Activated B cell treated with CpG ODN at 0.5 μM for 24 hours (primary cell): ENCODE data around the gene EMILIN1. TPM values are rescaled to one million over a fixed set of nuclear protein-coding genes. Genes with fewer than 3 reads are reported as not detected.
A peak's percentile ranks its signal among the peaks of the same experiment; 100 is the strongest.
"Not testable (repeated sequence)": the region's sequence is repeated elsewhere in the genome, so short reads cannot be mapped to it uniquely, and the experiment has no call there.

Experiments
- ATAC-seq: fragments of 200-7000 bp; cut with Tn5 transposase; one replicate; pipeline ENCODE4 v1.10.0; 2021; ENCODE audit warnings: low read depth, mild to moderate bottlenecking, moderate library complexity
- CTCF ChIA-PET: fragments of 350-600 bp; sonication (Branson Sonifier 250); formaldehyde crosslinking; loops from one replicate; lab custom pipeline; 2021; ENCODE audit warnings: antibody characterized with exemption; lab: Charles Lee
- POLR2A ChIA-PET: fragments of 350-600 bp; sonication (Branson Sonifier 250); formaldehyde crosslinking; loops from one replicate; lab custom pipeline; 2021; ENCODE audit warnings: antibody characterized with exemption; lab: Charles Lee
- DNase-seq: peaks from one replicate; pipeline ENCODE4 v3.0.0; 2022
- H3K27ac Mint-ChIP-seq: one replicate; pipeline ENCODE4 v1.8.0; 2020; ENCODE audit warnings: mixed read lengths
- H3K27me3 Mint-ChIP-seq: one replicate; pipeline ENCODE4 v1.8.0; 2021; ENCODE audit warnings: mixed read lengths
- H3K36me3 Mint-ChIP-seq: one replicate; pipeline ENCODE4 v1.8.0; 2021; ENCODE audit warnings: low read depth, mixed read lengths
- H3K4me1 Mint-ChIP-seq: one replicate; pipeline ENCODE4 v1.8.0; 2021; ENCODE audit warnings: mixed read lengths
- H3K4me3 Mint-ChIP-seq: one replicate; pipeline ENCODE4 v1.8.0; 2020; ENCODE audit warnings: mild to moderate bottlenecking, mixed read lengths
- H3K9me3 Mint-ChIP-seq: one replicate; pipeline ENCODE4 v1.8.0; 2020; ENCODE audit warnings: mixed read lengths
- intact Hi-C: fragments of 100-400 bp; cut with micrococcal nuclease; formaldehyde crosslinking; loops from one replicate; pipeline ENCODE4 v1.15.1; 2024
- total RNA-seq: library from RNA; stranded (reverse); gene quantifications from 2 replicates; pipeline ENCODE4 v1.2.3, GENCODE V29; 2022
- TF ChIP-seq, protein P1 (sequence below): fragments of 200-600 bp; IDR thresholded peaks from one replicate; pipeline ENCODE4 v1.8.0; 2022; ENCODE audit warnings: antibody characterized with exemption, mild to moderate bottlenecking

EMILIN1 gene
- total RNA-seq, 1 donor from 2014 or later = 0.69 TPM

DNA sequence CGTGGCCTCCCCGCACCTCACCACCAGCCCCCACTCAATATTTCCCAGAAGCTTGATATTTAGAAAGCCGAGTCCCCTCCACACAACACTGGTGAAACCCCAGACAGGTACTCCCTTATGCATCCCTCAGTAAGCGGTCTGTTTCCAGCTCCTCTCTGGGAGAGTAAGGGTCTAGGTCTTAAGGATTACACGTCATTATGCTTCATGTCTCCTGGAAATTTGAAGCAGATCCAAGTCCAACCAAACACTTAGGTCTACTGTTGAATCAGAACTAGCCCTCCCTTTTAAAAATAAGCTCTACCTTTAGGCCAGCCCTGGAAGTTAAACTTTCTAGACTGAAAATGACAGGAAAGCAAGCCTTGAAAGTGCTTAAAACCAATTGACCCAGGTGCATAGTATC lies 5.5 kb upstream of the EMILIN1 start:
- no peaks in the 10 kb centered on the region for H3K27me3 Mint-ChIP-seq
- no peak for DNase-seq
- intact Hi-C loops = no loop called here
- no peak for ATAC-seq
- ChIA-PET POLR2A (interaction anchor here (0.8 to 13.9 kb wide), 7 partner anchors 8 to 298 kb away, joined by 3 to 204 read pairs (median 4); partner anchors contain the start of genes AGBL5, ATRAID, KHK and SLC5A6), CTCF (interaction anchor here (1.2 to 2.4 kb wide), 2 partner anchors 9 to 40 kb away, joined by 3 to 16 read pairs; partner anchors contain the start of gene TMEM214)
- H3K4me1 Mint-ChIP-seq = peaks cover 75% of the 10 kb centered on the region
- TF ChIP-seq, protein P1, sequence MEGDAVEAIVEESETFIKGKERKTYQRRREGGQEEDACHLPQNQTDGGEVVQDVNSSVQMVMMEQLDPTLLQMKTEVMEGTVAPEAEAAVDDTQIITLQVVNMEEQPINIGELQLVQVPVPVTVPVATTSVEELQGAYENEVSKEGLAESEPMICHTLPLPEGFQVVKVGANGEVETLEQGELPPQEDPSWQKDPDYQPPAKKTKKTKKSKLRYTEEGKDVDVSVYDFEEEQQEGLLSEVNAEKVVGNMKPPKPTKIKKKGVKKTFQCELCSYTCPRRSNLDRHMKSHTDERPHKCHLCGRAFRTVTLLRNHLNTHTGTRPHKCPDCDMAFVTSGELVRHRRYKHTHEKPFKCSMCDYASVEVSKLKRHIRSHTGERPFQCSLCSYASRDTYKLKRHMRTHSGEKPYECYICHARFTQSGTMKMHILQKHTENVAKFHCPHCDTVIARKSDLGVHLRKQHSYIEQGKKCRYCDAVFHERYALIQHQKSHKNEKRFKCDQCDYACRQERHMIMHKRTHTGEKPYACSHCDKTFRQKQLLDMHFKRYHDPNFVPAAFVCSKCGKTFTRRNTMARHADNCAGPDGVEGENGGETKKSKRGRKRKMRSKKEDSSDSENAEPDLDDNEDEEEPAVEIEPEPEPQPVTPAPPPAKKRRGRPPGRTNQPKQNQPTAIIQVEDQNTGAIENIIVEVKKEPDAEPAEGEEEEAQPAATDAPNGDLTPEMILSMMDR = no peak
- peak overlapping the region; percentile 35 for H3K27ac Mint-ChIP-seq
- H3K9me3 Mint-ChIP-seq = no peaks in the 10 kb centered on the region
- H3K4me3 Mint-ChIP-seq = peak overlapping the region; percentile 77
- H3K36me3 Mint-ChIP-seq = peaks cover 27% of the 10 kb centered on the region

DNA sequence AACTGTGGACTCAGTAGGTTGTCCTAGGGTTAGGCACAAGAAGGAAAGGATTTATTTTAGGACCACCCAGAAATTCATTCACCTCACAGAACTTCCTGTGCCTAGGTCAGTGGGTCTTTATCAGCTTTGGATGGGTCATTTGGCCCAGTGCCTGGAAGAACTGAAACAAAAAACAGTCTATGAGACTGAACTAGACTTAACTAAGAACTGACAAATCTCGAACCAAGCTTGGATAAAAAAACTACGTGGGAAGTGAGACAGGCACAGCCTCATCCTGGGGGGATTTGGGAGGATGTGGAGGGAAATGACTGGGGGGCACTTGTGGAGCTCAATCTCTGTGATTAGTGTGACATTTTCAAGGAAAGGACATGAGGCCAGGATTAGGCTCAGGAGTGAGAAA lies 4.6 kb upstream of the EMILIN1 start:
- Mint-ChIP-seq H3K27me3 (no peaks in the 10 kb centered on the region), H3K9me3 (no peaks in the 10 kb centered on the region), H3K27ac (no peak overlapping the region), H3K4me1 (peaks cover 67% of the 10 kb centered on the region), H3K4me3 (no peak overlapping the region), H3K36me3 (peaks cover 18% of the 10 kb centered on the region)
- TF ChIP-seq, protein P1 = no peak
- no peak for DNase-seq
- POLR2A ChIA-PET = interaction anchor here (1.1 to 13.9 kb wide), 3 partner anchors 9 to 138 kb away, joined by 4 to 204 read pairs (median 4); partner anchors contain the start of genes AGBL5, ATRAID and SLC5A6
- ATAC-seq = no peak
- CTCF ChIA-PET = no interaction called here
- intact Hi-C loops = no loop called here

DNA sequence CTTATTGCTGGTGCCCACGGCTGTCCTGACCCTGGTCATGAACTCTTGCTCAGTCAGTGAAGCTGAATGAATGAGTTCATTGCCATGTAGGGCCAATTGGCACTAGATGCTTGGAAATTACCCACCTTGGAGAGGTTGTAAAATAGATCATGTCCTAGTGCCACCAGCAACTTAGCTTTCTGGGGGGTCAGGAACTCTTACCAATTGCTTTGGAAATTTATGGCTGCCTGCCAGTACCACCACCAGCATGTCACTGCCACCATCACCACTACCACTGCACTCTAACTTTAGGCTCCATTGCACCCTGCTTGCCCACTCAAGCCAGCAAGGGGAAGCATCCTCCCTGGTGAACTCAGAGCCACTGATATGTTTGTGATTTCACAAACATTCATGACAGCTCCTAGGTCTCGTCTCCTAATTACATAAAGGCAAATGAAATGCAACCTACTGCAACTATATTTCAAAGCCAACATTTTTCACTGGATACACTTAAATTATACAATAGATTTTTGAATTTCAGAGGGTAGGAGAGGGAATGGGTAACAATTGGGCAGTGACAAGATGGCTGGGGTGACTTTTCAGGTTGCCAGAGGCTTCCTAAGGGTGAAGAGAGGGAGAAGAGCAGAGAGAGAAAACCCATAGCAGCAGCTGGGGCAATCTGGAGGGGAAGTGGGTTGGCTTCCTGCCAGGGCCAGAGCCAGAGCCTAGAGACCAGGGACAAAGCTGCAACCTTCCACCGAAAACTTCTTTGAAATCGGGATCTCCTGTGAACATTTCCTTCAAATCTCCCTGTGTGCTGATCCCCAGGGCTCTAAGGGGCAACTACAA lies 3.5 kb upstream of the EMILIN1 start:
- no peak for ATAC-seq
- DNase-seq = no peak
- TF ChIP-seq, protein P1 = no peak
- H3K9me3 Mint-ChIP-seq = no peaks in the 10 kb centered on the region
- peak overlapping the region; percentile 25 for H3K4me3 Mint-ChIP-seq
- peaks cover 55% of the 10 kb centered on the region for H3K4me1 Mint-ChIP-seq
- intact Hi-C loops = no loop called here
- CTCF ChIA-PET = no interaction called here
- H3K36me3 Mint-ChIP-seq = peaks cover 6% of the 10 kb centered on the region
- peak overlapping the region; percentile 73 for H3K27ac Mint-ChIP-seq
- POLR2A ChIA-PET = interaction anchor here (0.6 to 13.9 kb wide), 4 partner anchors 9 to 239 kb away, joined by 3 to 204 read pairs (median 9); partner anchors contain the start of gene AGBL5
- no peaks in the 10 kb centered on the region for H3K27me3 Mint-ChIP-seq

DNA sequence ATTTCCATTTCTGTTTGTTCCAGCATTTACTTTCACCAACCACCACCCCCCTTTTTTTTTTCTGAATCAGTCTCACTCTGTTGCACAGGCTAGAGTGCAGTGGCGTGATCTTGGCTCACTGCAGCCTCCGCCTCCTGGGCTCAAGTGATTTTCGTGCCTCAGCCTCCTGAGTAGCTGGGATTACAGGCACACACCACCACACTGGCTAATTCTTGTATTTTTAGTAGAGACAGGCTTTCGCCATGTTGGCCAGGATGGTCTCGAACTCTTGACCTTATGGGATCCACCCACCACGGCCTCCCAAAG lies 2.9 kb upstream of the EMILIN1 start:
- peak overlapping the region; percentile 73 for H3K27ac Mint-ChIP-seq
- POLR2A ChIA-PET = interaction anchor here (0.6 to 13.9 kb wide), 4 partner anchors 8 to 302 kb away, joined by 3 to 204 read pairs (median 4); partner anchors contain the start of gene AGBL5
- H3K4me1 Mint-ChIP-seq = peaks cover 50% of the 10 kb centered on the region
- intact Hi-C loops, ATAC-seq, H3K36me3 Mint-ChIP-seq, H3K9me3 Mint-ChIP-seq, CTCF ChIA-PET, H3K27me3 Mint-ChIP-seq, DNase-seq: not testable (repeated sequence)
- peak overlapping the region; percentile 25 for H3K4me3 Mint-ChIP-seq

DNA sequence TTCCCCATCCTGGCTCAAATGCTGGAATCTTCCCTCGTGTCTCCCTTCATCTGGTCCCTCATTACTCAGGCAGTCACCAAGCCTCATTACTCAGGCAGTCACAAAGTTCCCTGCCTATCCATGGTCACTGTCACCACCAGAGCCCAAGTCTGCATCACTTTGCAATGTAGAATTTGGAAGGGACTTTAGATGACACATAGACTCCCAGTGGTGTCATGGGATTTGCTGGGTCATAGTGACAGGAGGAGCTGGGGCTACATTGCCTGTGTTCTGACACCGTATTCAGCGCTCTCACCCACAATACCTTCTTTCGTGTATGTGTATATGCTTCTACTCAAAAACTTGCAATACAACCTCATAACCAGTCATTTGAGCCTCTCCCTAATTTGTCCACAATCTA lies 2.1 kb upstream of the EMILIN1 start:
- Mint-ChIP-seq H3K36me3 (no peaks in the 10 kb centered on the region), H3K4me3 (no peak overlapping the region), H3K27me3 (no peaks in the 10 kb centered on the region), H3K9me3 (no peaks in the 10 kb centered on the region), H3K4me1 (peaks cover 48% of the 10 kb centered on the region), H3K27ac (peak overlapping the region; percentile 67)
- ATAC-seq (no peak), DNase-seq (no peak)
- intact Hi-C loops = no loop called here
- POLR2A ChIA-PET = interaction anchor here (0.7 kb wide), 1 partner anchor 25 kb away, joined by 3 read pairs; no protein-coding TSS in a partner anchor
- CTCF ChIA-PET = no interaction called here
- TF ChIP-seq, protein P1 = no peak
